K562 (cell line): Measurements from ENCODE around the gene MEA1. TPM values are rescaled to one million over a fixed set of nuclear protein-coding genes. Genes with fewer than 3 reads are reported as not detected.

Experiments used
- ATAC-seq: fragments of 200-7000 bp; cut with Tn5 transposase; 3 replicates; pipeline ENCODE4 v1.9.1; 2020; ENCODE audit warnings: moderate library complexity
- BruUV-seq: library from RNA; stranded (reverse); fragments of 400-500 nt; replicated peaks from 2 replicates; lab custom pipeline; 2021; lab: Mats Ljungman, UMichigan
- CTCF ChIA-PET: fragments of 300-600 bp; formaldehyde crosslinking; extraction: SDS; loops from one replicate; lab custom pipeline; 2021; ENCODE audit warnings: low intra/inter-chr PET ratio; lab: Yijun Ruan, JAX
- POLR2A ChIA-PET: fragments of 300-600, 350-650 bp; sonication (Branson Sonifier 250); formaldehyde crosslinking; extraction: SDS; loops from one replicate; lab custom pipeline; 2021; ENCODE audit warnings: antibody characterized with exemption, inconsistent platforms; lab: Yijun Ruan, JAX
- DNase-seq, 4 experiments: peaks; one replicate each; pipeline versions ENCODE4 v3.0.0 to v3.0.0-alpha.2; 2011 to 2018; ENCODE audit warnings: low spot score in 3 of 4, mixed read lengths in 3 of 4; ENCODE audit errors: extremely low read depth in 1 of 4
- FAIRE-seq: peaks from 2 replicates; lab custom pipeline; 2011; peaks lifted over from hg19 to GRCh38; lab: Jason Lieb, UNC
- H2AFZ ChIP-seq: 2 replicates; pipeline ENCODE4 v1.6.0; 2011; ENCODE audit warnings: low read depth, low read length, control low read depth, inconsistent platforms
- H3K27ac ChIP-seq: fragments of 200-600 bp; 3 replicates; pipeline ENCODE4 v1.8.0; 2011; ENCODE audit warnings: low read depth, mild to moderate bottlenecking, control low read depth, inconsistent platforms, low read length, moderate library complexity, mixed read lengths; ENCODE audit errors: extremely low read depth
- H3K27me3 ChIP-seq, 2 experiments: fragments of 300-600 bp in 1 of 2; 2 replicates in 1 of 2; 3 replicates in 1 of 2; pipeline versions ENCODE4 v1.6.0 to v1.8.0; 2011; ENCODE audit warnings: inconsistent platforms in 2 of 2, low read length in 2 of 2, mild to moderate bottlenecking in 1 of 2, mixed read lengths in 1 of 2, moderate library complexity in 1 of 2; ENCODE audit not compliant: control insufficient read depth in 2 of 2, insufficient read depth in 2 of 2
- H3K36me3 ChIP-seq: fragments of 300-600 bp; 3 replicates; pipeline ENCODE4 v1.8.0; 2011; ENCODE audit warnings: mild to moderate bottlenecking, low read length, inconsistent platforms; ENCODE audit not compliant: control insufficient read depth, insufficient read depth
- H3K4me1 ChIP-seq, 2 experiments: fragments of 200-600 bp in 1 of 2; replicated peaks in 1 of 2; 2 replicates in 1 of 2; 3 replicates in 1 of 2; pipeline versions ENCODE4 v1.5.1 to v1.8.0; 2011; ENCODE audit warnings: inconsistent platforms in 2 of 2, low read length in 2 of 2, mild to moderate bottlenecking in 1 of 2, mixed read lengths in 1 of 2, moderate library complexity in 1 of 2; ENCODE audit not compliant: control insufficient read depth in 2 of 2, insufficient read depth in 2 of 2
- H3K4me2 ChIP-seq: 2 replicates; pipeline ENCODE4 v1.6.1; 2011; ENCODE audit warnings: low read length, control low read depth, inconsistent platforms, mixed read lengths; ENCODE audit not compliant: insufficient read depth
- H3K4me3 ChIP-seq: fragments of 200-600 bp; sonication (generic), shearing (Covaris generic); 2 replicates; pipeline ENCODE4 v1.5.1; 2016; ENCODE audit warnings: control low read depth, inconsistent platforms
- H3K79me2 ChIP-seq: fragments of 200-600 bp; 3 replicates; pipeline ENCODE4 v1.8.0; 2011; ENCODE audit warnings: low read length, inconsistent platforms; ENCODE audit not compliant: control insufficient read depth, insufficient read depth
- H3K9ac ChIP-seq, 2 experiments: 2 replicates each; pipeline versions ENCODE4 v1.6.0 to v1.6.1; 2011; ENCODE audit warnings: low read depth in 2 of 2, low read length in 2 of 2, control low read depth in 1 of 2, inconsistent platforms in 1 of 2, mild to moderate bottlenecking in 1 of 2, mixed read lengths in 1 of 2; ENCODE audit not compliant: insufficient read depth in 1 of 2
- H3K9me1 ChIP-seq: one replicate; pipeline ENCODE4 v1.6.0; 2011; ENCODE audit warnings: inconsistent platforms, mild to moderate bottlenecking, low read length, moderate library complexity; ENCODE audit not compliant: control insufficient read depth, insufficient read depth
- H3K9me3 ChIP-seq: replicated peaks from 2 replicates; pipeline ENCODE4 v1.5.1; 2011; ENCODE audit warnings: low read depth, low read length, inconsistent platforms; ENCODE audit not compliant: control insufficient read depth, insufficient read depth
- H4K20me1 ChIP-seq: replicated peaks from 2 replicates; pipeline ENCODE4 v1.6.1; 2011; ENCODE audit warnings: low read length, inconsistent platforms, mixed read lengths; ENCODE audit not compliant: control insufficient read depth, insufficient read depth
- CC2D1A ChIP-seq: fragments of 450-650 bp; IDR thresholded peaks from 2 replicates; pipeline ENCODE4 v1.6.1; 2017; ENCODE audit warnings: mild to moderate bottlenecking
- E2F8 ChIP-seq: fragments of 450-650 bp; IDR thresholded peaks from 2 replicates; pipeline ENCODE4 v1.7.1; 2018; ENCODE audit warnings: mild to moderate bottlenecking, low read depth; ENCODE audit not compliant: partially characterized antibody
- EHMT2 ChIP-seq: fragments of 450-650 bp; IDR thresholded peaks from 2 replicates; pipeline ENCODE4 v1.6.1; 2018; ENCODE audit warnings: antibody characterized with exemption
- HDAC1 ChIP-seq, 2 experiments: fragments of 450-650 bp; IDR thresholded peaks; 2 replicates each; pipeline ENCODE4 v1.6.1; 2016 to 2017; ENCODE audit warnings: inconsistent platforms in 1 of 2, mild to moderate bottlenecking in 1 of 2, moderate library complexity in 1 of 2
- HOXB6 ChIP-seq: fragments of 250-450 bp; sonication (Bioruptor Pico); IDR thresholded peaks from 2 replicates; pipeline ENCODE4 v1.5.1; 2022; ENCODE audit warnings: mild to moderate bottlenecking, borderline replicate concordance
- MCM7 ChIP-seq, 2 experiments: fragments of 450-650 bp; IDR thresholded peaks; 2 replicates each; pipeline ENCODE4 v1.6.1; 2016 to 2018
- MNT ChIP-seq, 2 experiments: fragments of 450-650 bp; conservative IDR thresholded peaks; 2 replicates each; pipeline ENCODE4 v1.6.1; 2017; ENCODE audit warnings: mild to moderate bottlenecking in 2 of 2, moderate library complexity in 2 of 2
- POLR3G ChIP-seq: IDR thresholded peaks from 2 replicates; pipeline ENCODE4 v1.6.1; 2011; ENCODE audit not compliant: insufficient read length, insufficient replicate concordance; ENCODE audit errors: extremely low read depth
- SMARCA4 ChIP-seq: fragments of 450-650 bp; IDR thresholded peaks from 2 replicates; pipeline ENCODE4 v1.6.1; 2016
- U2AF1 ChIP-seq: fragments of 200-400 bp; formaldehyde crosslinking; optimal IDR thresholded peaks from 2 replicates; pipeline ENCODE3; 2017; ENCODE audit warnings: mild to moderate bottlenecking, low read depth, low read length, moderate library complexity
- ZNF449 ChIP-seq: fragments of 250-450 bp; sonication (Bioruptor Pico); IDR thresholded peaks from 2 replicates; pipeline ENCODE4 v1.8.0; 2022; ENCODE audit warnings: moderate library complexity, mild to moderate bottlenecking, inconsistent platforms
- ZNF512 ChIP-seq: IDR thresholded peaks from 2 replicates; pipeline ENCODE4 v1.6.1; 2016; ENCODE audit warnings: missing genetic modification characterization, missing compliant biosample characterization
- WGBS: fragments of 100-300 bp; shearing (Covaris generic); methylation state at CpG from one replicate; pipeline ENCODE4 v1.1.6; 2016; ENCODE audit warnings: low coverage, mixed read lengths; ENCODE audit not compliant: insufficient coverage; ENCODE audit errors: missing lambda C conversion rate; 5-methylcytosine and 5-hydroxymethylcytosine counted together
- in situ Hi-C: fragments of 300-500 bp; cut with MboI; formaldehyde crosslinking; loops from 4 replicates; pipeline ENCODE4 v1.15.0; 2018; ENCODE audit warnings: inconsistent platforms, mixed read lengths
- intact Hi-C: fragments of 100-400 bp; cut with micrococcal nuclease; formaldehyde crosslinking; loops from 2 replicates; pipeline ENCODE4 v1.14.2; 2022
- polyA plus RNA-seq, 8 experiments: library from polyadenylated mRNA; depleted of rRNA in 4 of 8; stranded (reverse) in 5 of 8; unstranded in 3 of 8; fragments of >200 nt; fragmentation: Nextera tagmentation in 2 of 8; fragmentation: Illumina TruSeq in 1 of 8; extraction: Ambion mirVana in 2 of 8; extraction: Trizol in 1 of 8; gene quantifications; 2 replicates each; pipeline versions ENCODE4 v1.2.1 to v1.2.3, GENCODE V29; 2011 to 2014; ENCODE audit warnings: inconsistent platforms in 1 of 8, missing spikeins in 1 of 8
- total RNA-seq, 7 experiments: library from RNA; depleted of rRNA in 6 of 7; stranded (reverse); fragments of >200 nt in 6 of 7; fragmentation: Illumina TruSeq in 2 of 7; extraction: Trizol in 2 of 7; gene quantifications; 2 replicates each; pipeline versions ENCODE4 v1.2.1 to v1.2.3, GENCODE V29; 2011 to 2021; ENCODE audit warnings: low replicate concordance in 1 of 7

Gene MEA1
- total and polyA plus RNA-seq, 9 of the 15 experiments (the other 6 are each of a cell fraction or from before 2014, with no cell fraction given) = 86.8 to 210 (median 152) TPM

GRCh38 chr6:42981836-42982235, 31.9 kb downstream of the MEA1 start:
- FAIRE-seq = no peak
- BruUV-seq = no TSS peak
- in situ Hi-C loops = no loop called here
- ATAC-seq = no peak
- H3K4me1 ChIP-seq = peaks cover 26 to 48% of the 10 kb centered on the region in 2 experiments; a peak in 4 of 5 replicates
- peaks cover 3% of the 10 kb centered on the region for H3K9me1 ChIP-seq
- no peak overlapping the region for H3K27ac ChIP-seq
- TF ChIP-seq POLR3G (no peak), CC2D1A (peak; percentile 40; the same call in 1 of the 2 replicates), MCM7 (IDR thresholded peaks at IDR 0.05) (peak in 1 of 2 experiments; percentile 45; a peak in 1 of 4 replicates), ZNF512 (no peak), E2F8 (no peak), U2AF1 (no peak), MNT (conservative IDR thresholded peaks at IDR 0.05) (no peak), EHMT2 (0 out of 2 replicates have a peak, but pooled peaks have one; percentile 41), ZNF449 (no peak), HOXB6 (CRISPR knock-in tag) (no peak), SMARCA4 (0 out of 2 replicates have a peak, but pooled peaks have one; percentile 13), HDAC1 (IDR thresholded peaks at IDR 0.05) (0 out of 4 replicates have a peak, but pooled peaks of 1 of the 2 experiments have one; percentile 16)
- TF ChIP-seq, all 486 proteins: peak for 5
- ChIA-PET CTCF (no interaction called here), POLR2A (interaction anchor here (1.0 kb wide), 1 partner anchor 17 kb away, joined by 4 read pairs; no protein-coding TSS in a partner anchor)
- Histone ChIP-seq H3K9me3 (no peaks in the 10 kb centered on the region), H4K20me1 (peaks cover 5% of the 10 kb centered on the region; the same call in 1 of the 2 replicates), H3K4me2 (no peak overlapping the region), H3K36me3 (peaks cover 8% of the 10 kb centered on the region; the same call in 1 of the 3 replicates), H3K27me3 (no peaks in the 10 kb centered on the region), H3K79me2 (peaks cover 48% of the 10 kb centered on the region), H2AFZ (peak overlapping the region; percentile 54), H3K9ac (no peak overlapping the region), H3K4me3 (no peak overlapping the region)
- WGBS = 73% methylated on average over 5 of the region's 5 CpGs
- intact Hi-C loops = no loop called here
- no peak for DNase-seq
